ENCODE data around the gene SYCP2L. TPM values are rescaled to one million over a fixed set of nuclear protein-coding genes. Genes with fewer than 3 reads are reported as not detected.

The SYCP2L gene
- total and polyA plus RNA-seq, 10 of the 15 experiments (the other 5 are each of a cell fraction or from before 2014, with no cell fraction given): 0.03 to 0.12 (median 0.04) TPM; not detected in 7

- ChIA-PET RAD21 (ENCODE audit: unreplicated experiment) (no interaction called here), CTCF (interaction anchor here (1.0 kb wide), 1 partner anchor 36 kb away, joined by 3 read pairs; no protein-coding TSS in a partner anchor), POLR2A (interaction anchor here (0.6 kb wide), 1 partner anchor 306 kb away, joined by 3 read pairs; no protein-coding TSS in a partner anchor), SMC1A (ENCODE audit: uncharacterized antibody, unreplicated experiment) (interaction anchor here (0.7 to 1.9 kb wide), 4 partner anchors 15 to 231 kb away, joined by 3 to 4 read pairs (median 4); no protein-coding TSS in a partner anchor)
- peak overlapping the region; percentile 99 for H3K4me2 ChIP-seq (ENCODE audit: control insufficient read depth, insufficient read depth)
- no TSS peak for BruUV-seq (replicated peaks)
- H3K4me1 ChIP-seq (ENCODE audit: control insufficient read depth, insufficient read depth, low read length): peaks cover 8% of the 10 kb centered on the region; the same call in 1 of the 2 replicates
- peak overlapping the region; percentile 84 for H2AFZ ChIP-seq (ENCODE audit: control insufficient read depth, low read depth, low read length)
- no peak for FAIRE-seq
- no peak overlapping the region for H3K27ac ChIP-seq (ENCODE audit: control insufficient read depth, insufficient read depth)
- H3K36me3 ChIP-seq (ENCODE audit: control insufficient read depth in 2 of 2, insufficient read depth in 2 of 2, low read length in 1 of 2): no peaks in the 10 kb centered on the region
- no peaks in the 10 kb centered on the region; the same call in 2 of the 3 replicates for H3K9me3 ChIP-seq (replicated peaks; ENCODE audit: control insufficient read depth, insufficient read depth, low read length)
- DNase-seq (ENCODE audit: low read depth, low spot score): no peak
- no peaks in the 10 kb centered on the region for H3K27me3 ChIP-seq (replicated peaks in 1 of 2; ENCODE audit: control insufficient read depth in 2 of 2, insufficient read depth in 2 of 2, low read length in 1 of 2)
- WGBS (ENCODE audit: insufficient coverage, insufficient replicate concordance, low lambda C conversion rate, missing lambda C conversion rate): under 1% methylated on average over 22 of the region's 22 CpGs
- peak; percentile 7; the same call in 2 of the 3 replicates for ATAC-seq
- peak overlapping the region; percentile 60 for H3K4me3 ChIP-seq
- no peak for TF ChIP-seq ASH2L (IDR thresholded peaks at IDR 0.05; ENCODE audit: borderline replicate concordance, low read depth)
- TF ChIP-seq BMI1 (IDR thresholded peaks at IDR 0.05; ENCODE audit: borderline replicate concordance): peak; percentile 66
- 0 out of 2 replicates have a peak, but pooled peaks have one; percentile 13 for TF ChIP-seq POLR2AphosphoS2 (IDR thresholded peaks at IDR 0.05; ENCODE audit: low read depth, low read length)
- in situ Hi-C loops (cut with MboI): no loop called here
- no peaks in the 10 kb centered on the region for H3K79me2 ChIP-seq (ENCODE audit: control insufficient read depth, insufficient read depth, low read length)
- H3K9ac ChIP-seq (ENCODE audit: control insufficient read depth, insufficient read depth, low read length): peak overlapping the region; percentile 40
- intact Hi-C loops (cut with micrococcal nuclease; ENCODE audit: unreplicated experiment): no loop called here
- H4K20me1 ChIP-seq (ENCODE audit: control insufficient read depth, insufficient read depth): no peaks in the 10 kb centered on the region
These were observed 49.2 kb upstream of the SYCP2L start for GRCh38 chr6:10837622-10837994.

GRCh38 chr6:10837995-10838793 is 48.7 kb upstream of the SYCP2L start, which contains the start of gene MAK:
TSS of gene MAK (minus strand) at chr6:10838539. CDS start at chr6:10830648, 7,891 bp downstream.
- FAIRE-seq (peak; percentile 82), ATAC-seq (peak; percentile 89), DNase-seq (ENCODE audit: low read depth, low spot score) (peak; percentile 47)
- 0% methylated on average over 41 of the region's 53 CpGs for WGBS (ENCODE audit: insufficient coverage, insufficient replicate concordance, low lambda C conversion rate, missing lambda C conversion rate)
- peaks cover 8% of the 10 kb centered on the region; the same call in 1 of the 2 replicates for H3K4me1 ChIP-seq (ENCODE audit: control insufficient read depth, insufficient read depth, low read length)
- POLR2A ChIA-PET: interaction anchor here (0.5 kb wide), 1 partner anchor 143 kb away, joined by 4 read pairs; the partner anchor contains the start of genes C6orf52 and PAK1IP1
- H3K36me3 ChIP-seq (ENCODE audit: control insufficient read depth in 2 of 2, insufficient read depth in 2 of 2, low read length in 1 of 2): no peaks in the 10 kb centered on the region
- H3K4me3 ChIP-seq: peak within 1 kb of the TSS; percentile 60
- H3K9me3 ChIP-seq (replicated peaks; ENCODE audit: control insufficient read depth, insufficient read depth, low read length): no peaks in the 10 kb centered on the region; the same call in 2 of the 3 replicates
- H3K27ac ChIP-seq (ENCODE audit: control insufficient read depth, insufficient read depth): peak within 1 kb of the TSS; percentile 66
- H3K4me2 ChIP-seq (ENCODE audit: control insufficient read depth, insufficient read depth): peak within 1 kb of the TSS; percentile 99
- intact Hi-C loops (cut with micrococcal nuclease; ENCODE audit: unreplicated experiment) (loop anchor here (2.0 kb wide), 1 partner anchor 51 kb away; no protein-coding TSS in a partner anchor), in situ Hi-C loops (cut with MboI) (no loop called here)
- no peaks in the 10 kb centered on the region for H3K79me2 ChIP-seq (ENCODE audit: control insufficient read depth, insufficient read depth, low read length)
- RAD21 ChIA-PET (ENCODE audit: unreplicated experiment): interaction anchor here (1.3 kb wide), 1 partner anchor 51 kb away, joined by 7 read pairs; no protein-coding TSS in a partner anchor
- SMC1A ChIA-PET (ENCODE audit: uncharacterized antibody, unreplicated experiment): interaction anchor here (1.0 to 3.6 kb wide), 4 partner anchors 9 to 231 kb away, joined by 4 to 12 read pairs (median 4); no protein-coding TSS in a partner anchor
- no peaks in the 10 kb centered on the region for H4K20me1 ChIP-seq (ENCODE audit: control insufficient read depth, insufficient read depth)
- no peaks in the 10 kb centered on the region for H3K27me3 ChIP-seq (replicated peaks in 1 of 2; ENCODE audit: control insufficient read depth in 2 of 2, insufficient read depth in 2 of 2, low read length in 1 of 2)
- H2AFZ ChIP-seq (ENCODE audit: control insufficient read depth, low read depth, low read length): peak within 1 kb of the TSS; percentile 84
- BruUV-seq (replicated peaks): no TSS peak
- CTCF ChIA-PET: interaction anchor here (1.0 kb wide), 1 partner anchor 51 kb away, joined by 5 read pairs; no protein-coding TSS in a partner anchor
- peak within 1 kb of the TSS; percentile 55 for H3K9ac ChIP-seq (ENCODE audit: control insufficient read depth, insufficient read depth, low read length)
- TF ChIP-seq STAT1 (conservative IDR thresholded peaks at IDR 0.05): 0 out of 2 replicates have a peak, but pooled peaks have one; percentile 33
- 0 out of 2 replicates have a peak, but pooled peaks have one; percentile 10 for TF ChIP-seq MXI1 (IDR thresholded peaks at IDR 0.05; ENCODE audit: low read depth, low read length)
- TF ChIP-seq EGR1 (IDR thresholded peaks at IDR 0.05; ENCODE audit: borderline replicate concordance in 1 of 2, low read depth in 2 of 2, low read length in 2 of 2): peak in 1 of 2 experiments; percentile 49; a peak in 1 of 3 replicates
- peak; percentile 23; the same call in 1 of the 2 replicates for TF ChIP-seq POLR2A (IDR thresholded peaks at IDR 0.05; ENCODE audit: low read depth, low read length)
- TF ChIP-seq HDGF (IDR thresholded peaks at IDR 0.05): peak; percentile 58; the same call in 1 of the 2 replicates
- 0 out of 2 replicates have a peak, but pooled peaks have one; percentile 23 for TF ChIP-seq MLLT1 (IDR thresholded peaks at IDR 0.05)
- TF ChIP-seq TAF1 (IDR thresholded peaks at IDR 0.05; ENCODE audit: borderline replicate concordance, low read depth, low read length): 0 out of 2 replicates have a peak, but pooled peaks have one; percentile 51
- no peak for TF ChIP-seq ELK1 (IDR thresholded peaks at IDR 0.05; ENCODE audit: low read depth, low read length)

All from GM12878 (cell line).